Mesenchymal stem cell (in vitro differentiated cells and primary cell): ENCODE results near the gene IGFBP2.

Experiments used
- DNase-seq: peaks from one replicate; pipeline ENCODE4 v3.0.0-alpha.2; 2013
- H2AFZ ChIP-seq: one replicate; pipeline ENCODE4 v1.6.1; 2013; ENCODE audit warnings: low read depth, mild to moderate bottlenecking, control low read depth, inconsistent platforms, low read length, moderate library complexity
- H2AK5ac ChIP-seq: 2 replicates; pipeline ENCODE4 v1.6.1; 2013; ENCODE audit warnings: low read length, moderate library complexity, mild to moderate bottlenecking, inconsistent platforms; ENCODE audit not compliant: severe bottlenecking
- H2BK120ac ChIP-seq: one replicate; pipeline ENCODE4 v1.6.1; 2013; ENCODE audit warnings: low read depth, mild to moderate bottlenecking, inconsistent platforms, low read length, moderate library complexity
- H2BK12ac ChIP-seq, 2 experiments: one replicate each; pipeline ENCODE4 v1.6.1; 2013; ENCODE audit warnings: inconsistent platforms in 2 of 2, low read length in 2 of 2, mild to moderate bottlenecking in 2 of 2, moderate library complexity in 2 of 2, control low read depth in 1 of 2
- H2BK15ac ChIP-seq: one replicate; pipeline ENCODE4 v1.6.1; 2013; ENCODE audit warnings: mild to moderate bottlenecking, low read depth, inconsistent platforms; ENCODE audit not compliant: poor library complexity, severe bottlenecking
- H2BK5ac ChIP-seq: 2 replicates; pipeline ENCODE4 v1.6.1; 2013; ENCODE audit warnings: low read depth, mild to moderate bottlenecking, low read length, control low read depth, inconsistent platforms; ENCODE audit not compliant: poor library complexity, severe bottlenecking
- H3K14ac ChIP-seq, 2 experiments: one replicate each; pipeline ENCODE4 v1.6.1; 2013; ENCODE audit warnings: inconsistent platforms in 2 of 2, low read length in 2 of 2, control low read depth in 1 of 2, mild to moderate bottlenecking in 1 of 2, moderate library complexity in 1 of 2
- H3K18ac ChIP-seq, 2 experiments: one replicate each; pipeline ENCODE4 v1.6.1; 2013; ENCODE audit warnings: inconsistent platforms in 2 of 2, low read length in 2 of 2, control low read depth in 1 of 2, low read depth in 1 of 2, mild to moderate bottlenecking in 1 of 2
- H3K23ac ChIP-seq, 2 experiments: one replicate each; pipeline ENCODE4 v1.6.1; 2013; ENCODE audit warnings: inconsistent platforms in 2 of 2, low read length in 2 of 2, mild to moderate bottlenecking in 2 of 2, moderate library complexity in 2 of 2, control low read depth in 1 of 2
- H3K27ac ChIP-seq: 2 replicates; pipeline ENCODE4 v1.5.1; 2013; ENCODE audit warnings: mild to moderate bottlenecking, moderate library complexity, low read length, control low read depth, inconsistent platforms; ENCODE audit not compliant: poor library complexity, severe bottlenecking
- H3K27me3 ChIP-seq, 2 experiments: 2 replicates each; pipeline versions ENCODE4 v1.6.1 to v1.7.0; 2013; ENCODE audit warnings: low read length in 2 of 2, mild to moderate bottlenecking in 2 of 2, moderate library complexity in 2 of 2, control low read depth in 1 of 2, inconsistent platforms in 1 of 2; ENCODE audit not compliant: control insufficient read depth in 1 of 2, insufficient read depth in 1 of 2
- H3K36me3 ChIP-seq, 2 experiments: 2 replicates each; pipeline versions ENCODE4 v1.6.1 to v1.7.0; 2013; ENCODE audit warnings: low read length in 2 of 2, control low read depth in 1 of 2, inconsistent platforms in 1 of 2, low read depth in 1 of 2, mild to moderate bottlenecking in 1 of 2; ENCODE audit not compliant: insufficient read depth in 2 of 2, control insufficient read depth in 1 of 2
- H3K4ac ChIP-seq, 2 experiments: one replicate each; pipeline ENCODE4 v1.6.1; 2013; ENCODE audit warnings: inconsistent platforms in 2 of 2, low read length in 2 of 2, mild to moderate bottlenecking in 2 of 2, moderate library complexity in 2 of 2, control low read depth in 1 of 2, low read depth in 1 of 2
- H3K4me1 ChIP-seq: 2 replicates; pipeline ENCODE4 v1.6.1; 2013; ENCODE audit warnings: low read depth, low read length, control low read depth; ENCODE audit not compliant: control insufficient read depth, insufficient read depth
- H3K4me2 ChIP-seq: 2 replicates; pipeline ENCODE4 v1.6.1; 2013; ENCODE audit warnings: low read length, mild to moderate bottlenecking, inconsistent platforms; ENCODE audit not compliant: poor library complexity, severe bottlenecking
- H3K4me3 ChIP-seq, 2 experiments: 2 replicates each; pipeline versions ENCODE4 v1.5.1 to v1.7.0; 2013; ENCODE audit warnings: low read length in 2 of 2, mild to moderate bottlenecking in 2 of 2, control low read depth in 1 of 2, low read depth in 1 of 2; ENCODE audit not compliant: insufficient read depth in 1 of 2
- H3K79me1 ChIP-seq: replicated peaks from 2 replicates; pipeline ENCODE4 v1.6.1; 2013; ENCODE audit warnings: mild to moderate bottlenecking, control low read depth, low read length, inconsistent platforms; ENCODE audit not compliant: poor library complexity, severe bottlenecking
- H3K9ac ChIP-seq: 2 replicates; pipeline ENCODE4 v1.7.0; 2013; ENCODE audit warnings: mild to moderate bottlenecking, low read length, moderate library complexity
- H3K9me3 ChIP-seq: 2 replicates; pipeline ENCODE4 v1.7.0; 2013; ENCODE audit warnings: mild to moderate bottlenecking, low read length; ENCODE audit not compliant: control insufficient read depth
- H4K8ac ChIP-seq: one replicate; pipeline ENCODE4 v1.6.1; 2013; ENCODE audit warnings: inconsistent platforms, mild to moderate bottlenecking, low read length, moderate library complexity
- H4K91ac ChIP-seq: one replicate; pipeline ENCODE4 v1.6.1; 2013; ENCODE audit warnings: mild to moderate bottlenecking, low read length, inconsistent platforms
- WGBS: methylation state at CpG from one replicate; pipeline ENCODE4 v1.1.7; 2013; ENCODE audit warnings: mixed read lengths; 5-methylcytosine and 5-hydroxymethylcytosine counted together

Gene IGFBP2

GRCh38 chr2:216693414-216694080 is 60.3 kb downstream of the IGFBP2 start:
- H3K36me3 ChIP-seq = peaks cover 10 to 19% of the 10 kb centered on the region in 2 experiments
- H3K14ac ChIP-seq = no peak overlapping the region
- no peak overlapping the region for H3K23ac ChIP-seq
- H2AFZ ChIP-seq = no peak overlapping the region
- no peaks in the 10 kb centered on the region for H3K9me3 ChIP-seq
- H3K4me3 ChIP-seq = peak overlapping the region; percentile 54 to 91
- H4K91ac ChIP-seq = no peak overlapping the region
- peak; percentile 44 for DNase-seq
- H3K27ac ChIP-seq = no peak overlapping the region
- H2BK5ac ChIP-seq = no peak overlapping the region
- H3K4me2 ChIP-seq = peak overlapping the region; percentile 79
- H2AK5ac ChIP-seq = no peak overlapping the region
- H2BK120ac ChIP-seq = no peak overlapping the region
- H2BK12ac ChIP-seq = peak overlapping the region in 1 of 2 experiments; percentile 75
- peaks cover 28% of the 10 kb centered on the region for H3K4me1 ChIP-seq
- H3K18ac ChIP-seq = no peak overlapping the region
- no peak overlapping the region for H4K8ac ChIP-seq
- peak overlapping the region; percentile 95 for H3K9ac ChIP-seq
- H2BK15ac ChIP-seq = no peak overlapping the region
- peak overlapping the region in 1 of 2 experiments; percentile 71 for H3K4ac ChIP-seq
- peaks cover 7% of the 10 kb centered on the region for H3K79me1 ChIP-seq
- H3K27me3 ChIP-seq = no peaks in the 10 kb centered on the region
- 0% methylated on average over 5 of the region's 15 CpGs for WGBS

GRCh38 chr2:216694082-216694825 is 61.0 kb downstream of the IGFBP2 start:
- Histone ChIP-seq H3K4me3 (peak overlapping the region; percentile 52 to 91), H2BK120ac (no peak overlapping the region), H3K27me3 (no peaks in the 10 kb centered on the region), H3K4me1 (peaks cover 27% of the 10 kb centered on the region), H3K18ac (peak overlapping the region; percentile 60 to 92), H3K23ac (peak overlapping the region in 1 of 2 experiments; percentile 46), H3K9ac (peak overlapping the region; percentile 95), H3K4me2 (peak overlapping the region; percentile 79), H3K4ac (peak overlapping the region in 1 of 2 experiments; percentile 96), H2AK5ac (no peak overlapping the region), H2AFZ (peak overlapping the region; percentile 15), H4K8ac (no peak overlapping the region), H4K91ac (peak overlapping the region; percentile 3), H2BK15ac (no peak overlapping the region), H2BK5ac (no peak overlapping the region), H3K27ac (no peak overlapping the region), H3K9me3 (no peaks in the 10 kb centered on the region), H3K79me1 (peaks cover 4% of the 10 kb centered on the region), H3K14ac (peak overlapping the region in 1 of 2 experiments; percentile 76), H2BK12ac (peak overlapping the region in 1 of 2 experiments; percentile 33), H3K36me3 (peaks cover 3 to 12% of the 10 kb centered on the region in 2 experiments)
- under 1% methylated on average over 59 of the region's 59 CpGs for WGBS
- DNase-seq = peak; percentile 70

- no peak overlapping the region for H3K27ac ChIP-seq
- no peak overlapping the region for H2BK12ac ChIP-seq
- H3K27me3 ChIP-seq = no peaks in the 10 kb centered on the region
- H4K91ac ChIP-seq = no peak overlapping the region
- H2AK5ac ChIP-seq = no peak overlapping the region
- peaks cover 0 to 6% of the 10 kb centered on the region in 2 experiments for H3K36me3 ChIP-seq
- H2BK120ac ChIP-seq = no peak overlapping the region
- 6% methylated on average over 7 of the region's 10 CpGs for WGBS
- peaks cover 27% of the 10 kb centered on the region for H3K4me1 ChIP-seq
- peak overlapping the region; percentile 52 to 91 for H3K4me3 ChIP-seq
- peak overlapping the region in 1 of 2 experiments; percentile 92 for H3K18ac ChIP-seq
- no peaks in the 10 kb centered on the region for H3K79me1 ChIP-seq
- H3K9me3 ChIP-seq = no peaks in the 10 kb centered on the region
- peak overlapping the region; percentile 95 for H3K9ac ChIP-seq
- no peak overlapping the region for H2BK15ac ChIP-seq
- no peak overlapping the region for H4K8ac ChIP-seq
- peak overlapping the region in 1 of 2 experiments; percentile 96 for H3K4ac ChIP-seq
- H3K4me2 ChIP-seq = peak overlapping the region; percentile 79
- no peak overlapping the region for H2BK5ac ChIP-seq
- H2AFZ ChIP-seq = no peak overlapping the region
- no peak overlapping the region for H3K14ac ChIP-seq
- H3K23ac ChIP-seq = no peak overlapping the region
- no peak for DNase-seq
Measured at GRCh38 chr2:216694826-216695217, 61.6 kb downstream of the IGFBP2 start.

GRCh38 chr2:216695401-216695821 is 62.2 kb downstream of the IGFBP2 start, which contains the start of gene IGFBP5:
Gene IGFBP5, minus strand, starts transcription at chr2:216695549. Its CDS starts 774 bp downstream, at chr2:216694775.
- Histone ChIP-seq H3K4me2 (peak within 1 kb of the TSS; percentile 79), H2BK15ac (peak within 1 kb of the TSS; percentile 97), H3K4me3 (peak within 1 kb of the TSS; percentile 52 to 91), H3K18ac (peak within 1 kb of the TSS; percentile 60 to 92), H4K8ac (no peak within 1 kb of the TSS), H3K23ac (peak within 1 kb of the TSS in 1 of 2 experiments; percentile 46), H3K36me3 (peaks cover 0 to under 1% of the 10 kb centered on the region in 2 experiments), H2AK5ac (peak within 1 kb of the TSS; percentile 85), H2BK5ac (no peak within 1 kb of the TSS), H4K91ac (peak within 1 kb of the TSS; percentile 77), H2BK120ac (peak within 1 kb of the TSS; percentile 45), H3K79me1 (no peaks in the 10 kb centered on the region), H3K9ac (peak within 1 kb of the TSS; percentile 95), H3K4ac (peak within 1 kb of the TSS; percentile 21 to 96), H3K14ac (peak within 1 kb of the TSS in 1 of 2 experiments; percentile 76), H3K27ac (no peak within 1 kb of the TSS), H2BK12ac (peak within 1 kb of the TSS; percentile 88 to 92), H3K9me3 (no peaks in the 10 kb centered on the region), H3K27me3 (no peaks in the 10 kb centered on the region), H3K4me1 (peaks cover 28% of the 10 kb centered on the region), H2AFZ (peak within 1 kb of the TSS; percentile 15)
- DNase-seq = peak; percentile 91
- WGBS = 0% methylated on average over 4 of the region's 16 CpGs
